ENCODE measurements around the gene NEK8. TPM values are rescaled to one million over a fixed set of nuclear protein-coding genes. Genes with fewer than 3 reads are reported as not detected.

Gene NEK8
- total RNA-seq, 1 donor from 2014 or later = 1.4 TPM

- no peak for TF ChIP-seq CTCF (IDR thresholded peaks at IDR 0.05; ENCODE audit: borderline replicate concordance)
- intact Hi-C loops (cut with micrococcal nuclease) = no loop called here
- Histone ChIP-seq H3K27me3 (ENCODE audit: low read depth) (no peaks in the 10 kb centered on the region), H3K27ac (replicated peaks) (no peak overlapping the region), H3K4me1 (peaks cover 6% of the 10 kb centered on the region), H3K4me3 (no peak overlapping the region), H3K36me3 (peaks cover 100% of the 10 kb centered on the region), H3K9me3 (replicated peaks) (no peaks in the 10 kb centered on the region)
- DNase-seq = no peak
Measured at GRCh38 chr17:28688481-28688880, 40.1 kb upstream of the NEK8 start.

GRCh38 chr17:28689011-28689410, 39.6 kb upstream of the NEK8 start:
- H3K9me3 ChIP-seq (replicated peaks) = no peaks in the 10 kb centered on the region
- TF ChIP-seq CTCF (IDR thresholded peaks at IDR 0.05; ENCODE audit: borderline replicate concordance) = no peak
- intact Hi-C loops (cut with micrococcal nuclease) = no loop called here
- H3K36me3 ChIP-seq = peaks cover 100% of the 10 kb centered on the region
- peaks cover 6% of the 10 kb centered on the region for H3K4me1 ChIP-seq
- H3K27me3 ChIP-seq (ENCODE audit: low read depth) = no peaks in the 10 kb centered on the region
- H3K4me3 ChIP-seq = no peak overlapping the region
- DNase-seq = no peak
- no peak overlapping the region for H3K27ac ChIP-seq (replicated peaks)

GRCh38 chr17:28693869-28694268, 34.7 kb upstream of the NEK8 start:
- no peak for TF ChIP-seq CTCF (IDR thresholded peaks at IDR 0.05; ENCODE audit: borderline replicate concordance)
- Histone ChIP-seq H3K4me3 (no peak overlapping the region), H3K4me1 (no peaks in the 10 kb centered on the region), H3K27me3 (ENCODE audit: low read depth) (no peaks in the 10 kb centered on the region), H3K36me3 (peaks cover 100% of the 10 kb centered on the region), H3K9me3 (replicated peaks) (no peaks in the 10 kb centered on the region), H3K27ac (replicated peaks) (no peak overlapping the region)
- DNase-seq = no peak
- intact Hi-C loops (cut with micrococcal nuclease) = no loop called here

- no peaks in the 10 kb centered on the region for H3K4me1 ChIP-seq
- no peaks in the 10 kb centered on the region for H3K27me3 ChIP-seq (ENCODE audit: low read depth)
- DNase-seq = no peak
- no peak overlapping the region for H3K27ac ChIP-seq (replicated peaks)
- H3K9me3 ChIP-seq (replicated peaks) = no peaks in the 10 kb centered on the region
- no peak overlapping the region for H3K4me3 ChIP-seq
- H3K36me3 ChIP-seq = peaks cover 100% of the 10 kb centered on the region
- intact Hi-C loops (cut with micrococcal nuclease) = no loop called here
- TF ChIP-seq CTCF (IDR thresholded peaks at IDR 0.05; ENCODE audit: borderline replicate concordance) = no peak
Measured at GRCh38 chr17:28698253-28698941, 30.2 kb upstream of the NEK8 start.

- no peaks in the 10 kb centered on the region for H3K9me3 ChIP-seq (replicated peaks)
- intact Hi-C loops (cut with micrococcal nuclease) = no loop called here
- peaks cover 83% of the 10 kb centered on the region for H3K36me3 ChIP-seq
- no peak for DNase-seq
- no peaks in the 10 kb centered on the region for H3K4me1 ChIP-seq
- H3K4me3 ChIP-seq = no peak overlapping the region
- H3K27ac ChIP-seq (replicated peaks) = no peak overlapping the region
- H3K27me3 ChIP-seq (ENCODE audit: low read depth) = no peaks in the 10 kb centered on the region
- no peak for TF ChIP-seq CTCF (IDR thresholded peaks at IDR 0.05; ENCODE audit: borderline replicate concordance)
Measured at GRCh38 chr17:28700278-28700677, 28.3 kb upstream of the NEK8 start.

Measured in left ventricle myocardium inferior (tissue), 1 donor.